Left lobe of liver (tissue), 2 donors: Measurements from ENCODE around the gene RAD51D. TPM values are rescaled to one million over a fixed set of nuclear protein-coding genes. Genes with fewer than 3 reads are reported as not detected.
"Not testable (repeated sequence)": the region's sequence is repeated elsewhere in the genome, so short reads cannot be mapped to it uniquely, and the experiment has no call there.

Experiments
- ATAC-seq: fragments of 200-7000 bp; cut with Tn5 transposase; one replicate; pipeline ENCODE4 v1.9.1; 2020; ENCODE audit warnings: mild to moderate bottlenecking, moderate library complexity
- DNase-seq: peaks from one replicate; pipeline ENCODE4 v3.0.0-alpha.2; 2020; ENCODE audit warnings: low spot score
- total RNA-seq: library from RNA; stranded (reverse); gene quantifications from one replicate; pipeline ENCODE4 v1.2.1, GENCODE V29; 2021
- donor health status: DM: no; HTN: no; CAD: no; lungs with moderate emphysema.
- donor health status: DM: no; HTN: yes; CAD: no.

Gene RAD51D
- total RNA-seq, 1 donor from 2014 or later, result 4.4 TPM

- ATAC-seq (no peak), DNase-seq (no peak)
These were observed 23.9 kb downstream of the RAD51D start for GRCh38 chr17:35095741-35096140.

GRCh38 chr17:35094902-35095301 lies 24.8 kb downstream of the RAD51D start:
- ATAC-seq, result no peak
- no peak for DNase-seq

GRCh38 chr17:35090707-35091106 lies 29.0 kb downstream of the RAD51D start:
- not testable (repeated sequence) for ATAC-seq, DNase-seq

GRCh38 chr17:35089586-35090296 lies 29.9 kb downstream of the RAD51D start:
- peak; percentile 50 for DNase-seq
- ATAC-seq, result peak; percentile 4

- peak; percentile 89 for DNase-seq
- peak; percentile 92 for ATAC-seq
These were observed 30.6 kb downstream of the RAD51D start for GRCh38 chr17:35088881-35089585.

GRCh38 chr17:35088356-35088880 lies 31.2 kb downstream of the RAD51D start:
- DNase-seq, result peak; percentile 67
- ATAC-seq, result peak; percentile 60

GRCh38 chr17:35087731-35088355 lies 31.8 kb downstream of the RAD51D start:
- ATAC-seq (peak; percentile 31), DNase-seq (peak; percentile 70)

- DNase-seq, result no peak
- ATAC-seq, result no peak
These were observed 32.6 kb downstream of the RAD51D start for GRCh38 chr17:35086931-35087573.

GRCh38 chr17:35086164-35086563 lies 33.5 kb downstream of the RAD51D start:
- DNase-seq (no peak), ATAC-seq (no peak)

GRCh38 chr17:35084987-35085386 lies 34.7 kb downstream of the RAD51D start:
- ATAC-seq (no peak), DNase-seq (no peak)

- ATAC-seq (no peak), DNase-seq (no peak)
These were observed 36.6 kb downstream of the RAD51D start for GRCh38 chr17:35083071-35083470.

- no peak for ATAC-seq
- no peak for DNase-seq
These were observed 37.5 kb downstream of the RAD51D start for GRCh38 chr17:35082073-35082657.

- DNase-seq, result no peak
- ATAC-seq, result no peak
These were observed 38.0 kb downstream of the RAD51D start for GRCh38 chr17:35081638-35082037.

- ATAC-seq (no peak), DNase-seq (no peak)
These were observed 39.1 kb downstream of the RAD51D start for GRCh38 chr17:35080536-35080935.

GRCh38 chr17:35079547-35080423 lies 39.9 kb downstream of the RAD51D start:
- ATAC-seq, result no peak
- no peak for DNase-seq

- ATAC-seq, result no peak
- DNase-seq, result no peak
These were observed 42.8 kb downstream of the RAD51D start for GRCh38 chr17:35076874-35077273.

GRCh38 chr17:35074711-35075707 lies 44.7 kb downstream of the RAD51D start:
- ATAC-seq (peak; percentile 87), DNase-seq (no peak)

- ATAC-seq (peak; percentile 60), DNase-seq (no peak)
These were observed 45.6 kb downstream of the RAD51D start for GRCh38 chr17:35073991-35074627.
